ENCODE measurements around the gene SVEP1.

DNA sequence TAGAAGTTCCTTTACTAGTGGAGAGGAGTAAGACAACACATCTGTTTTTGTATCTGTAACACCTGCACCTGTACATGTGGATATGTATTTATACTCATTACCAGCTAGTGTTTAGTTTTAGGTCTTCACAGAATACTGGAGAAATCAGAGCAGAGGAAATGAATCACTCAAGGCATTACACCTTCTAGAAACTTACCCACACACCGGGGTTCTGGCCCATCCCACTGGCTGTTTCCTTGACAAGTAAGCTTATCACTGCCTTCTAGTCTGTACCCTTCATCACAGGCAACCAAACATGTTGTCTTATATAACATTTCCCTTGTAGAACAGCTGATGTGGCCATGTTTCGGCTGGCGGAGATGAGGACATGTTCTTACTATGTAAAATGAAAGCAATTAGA is 76.7 kb downstream of the SVEP1 start:
- TF ChIP-seq CTCF (IDR thresholded peaks at IDR 0.05; ENCODE audit: insufficient read depth, low read length, poor library complexity, severe bottlenecking), result no peak
- TF ChIP-seq EZH2phosphoT487 (conservative IDR thresholded peaks at IDR 0.05; ENCODE audit: low read length), result no peak
